Hepatocyte (in vitro differentiated cells): ENCODE results near the gene LMO2. TPM values are rescaled to one million over a fixed set of nuclear protein-coding genes. Genes with fewer than 3 reads are reported as not detected.

Experiments
- DNase-seq: peaks from one replicate; pipeline ENCODE4 v3.0.0-alpha.2; 2016; ENCODE audit warnings: low spot score
- H2AFZ ChIP-seq: fragments of 200-600 bp; sonication (generic); 2 replicates; pipeline ENCODE4 v1.6.0; 2016; ENCODE audit warnings: antibody characterized with exemption, mild to moderate bottlenecking
- H3K27ac ChIP-seq: fragments of 200-600 bp; sonication (generic); 2 replicates; pipeline ENCODE4 v1.5.1; 2016; ENCODE audit warnings: mild to moderate bottlenecking
- H3K27me3 ChIP-seq: fragments of 200-600 bp; sonication (generic); 2 replicates; pipeline ENCODE4 v1.6.1; 2016
- H3K36me3 ChIP-seq: fragments of 200-600 bp; sonication (generic); replicated peaks from 2 replicates; pipeline ENCODE4 v1.5.1; 2016; ENCODE audit warnings: low read depth; ENCODE audit not compliant: insufficient read depth
- H3K4me1 ChIP-seq: fragments of 200-600 bp; sonication (generic); 2 replicates; pipeline ENCODE4 v1.5.1; 2016; ENCODE audit warnings: mild to moderate bottlenecking, moderate library complexity; ENCODE audit not compliant: insufficient read depth
- H3K4me2 ChIP-seq: fragments of 200-600 bp; sonication (generic); 2 replicates; pipeline ENCODE4 v1.6.0; 2016
- H3K4me3 ChIP-seq: fragments of 200-600 bp; sonication (generic); 2 replicates; pipeline ENCODE4 v1.5.1; 2016; ENCODE audit warnings: mild to moderate bottlenecking
- H3K79me2 ChIP-seq: fragments of 200-600 bp; sonication (generic); 2 replicates; pipeline ENCODE4 v1.6.0; 2017; ENCODE audit warnings: mild to moderate bottlenecking
- H3K9me2 ChIP-seq: fragments of 200-600 bp; sonication (generic); replicated peaks from 2 replicates; pipeline ENCODE4 v1.6.0; 2017; ENCODE audit warnings: mild to moderate bottlenecking; ENCODE audit not compliant: insufficient read depth
- H3K9me3 ChIP-seq: fragments of 200-600 bp; sonication (generic); 2 replicates; pipeline ENCODE4 v1.5.1; 2016; ENCODE audit warnings: low read depth, mild to moderate bottlenecking
- H4K20me1 ChIP-seq: fragments of 200-600 bp; sonication (generic); 2 replicates; pipeline ENCODE4 v1.6.0; 2016; ENCODE audit warnings: mild to moderate bottlenecking; ENCODE audit not compliant: insufficient read depth, poor library complexity, severe bottlenecking
- CTCF ChIP-seq: fragments of 200-600 bp; sonication (generic); IDR thresholded peaks from 2 replicates; pipeline ENCODE4 v1.5.1; 2016; ENCODE audit warnings: antibody characterized with exemption, mild to moderate bottlenecking; ENCODE audit not compliant: poor library complexity
- EZH2 ChIP-seq: fragments of 200-600 bp; sonication (generic); IDR thresholded peaks from 2 replicates; pipeline ENCODE4 v1.6.1; 2016; ENCODE audit warnings: antibody characterized with exemption, mild to moderate bottlenecking, borderline replicate concordance
- EZH2phosphoT487 ChIP-seq: fragments of 200-600 bp; sonication (generic); IDR thresholded peaks from one replicate; pipeline ENCODE4 v1.6.1; 2018; ENCODE audit warnings: antibody characterized with exemption, mild to moderate bottlenecking, low read depth, moderate library complexity; ENCODE audit not compliant: unreplicated experiment, severe bottlenecking
- WGBS: methylation state at CpG from one replicate; pipeline ENCODE4 v1.1.6; 2016; ENCODE audit warnings: low lambda C conversion rate; ENCODE audit errors: missing lambda C conversion rate; 5-methylcytosine and 5-hydroxymethylcytosine counted together
- polyA plus RNA-seq: library from polyadenylated mRNA; unstranded; fragments of >200 nt; fragmentation: Nextera tagmentation; extraction: Ambion mirVana; gene quantifications from 2 replicates; pipeline ENCODE4 v1.2.1, GENCODE V29; 2016
- total RNA-seq: library from RNA; depleted of rRNA; stranded (reverse); fragments of >200 nt; gene quantifications from 2 replicates; pipeline ENCODE4 v1.2.3, GENCODE V29; 2014

The LMO2 gene
- total and polyA plus RNA-seq, 2 experiments from 2014 or later, result 2.5 to 5.5 TPM

GRCh38 chr11:33907421-33907820 is 15.5 kb upstream of the LMO2 start:
- Histone ChIP-seq H3K27me3 (peaks cover 11% of the 10 kb centered on the region), H2AFZ (no peak overlapping the region), H3K4me1 (no peaks in the 10 kb centered on the region), H3K27ac (no peak overlapping the region), H4K20me1 (no peaks in the 10 kb centered on the region), H3K4me2 (no peak overlapping the region), H3K9me3 (no peaks in the 10 kb centered on the region), H3K9me2 (no peaks in the 10 kb centered on the region), H3K4me3 (no peak overlapping the region), H3K36me3 (no peaks in the 10 kb centered on the region), H3K79me2 (no peaks in the 10 kb centered on the region)
- 62% methylated on average over 9 of the region's 9 CpGs for WGBS
- TF ChIP-seq EZH2 (no peak), EZH2phosphoT487 (no peak), CTCF (no peak)
- no peak for DNase-seq

GRCh38 chr11:33906484-33907186 is 14.8 kb upstream of the LMO2 start:
- Histone ChIP-seq H4K20me1 (no peaks in the 10 kb centered on the region), H3K9me3 (no peaks in the 10 kb centered on the region), H3K27ac (no peak overlapping the region), H3K4me3 (no peak overlapping the region), H3K27me3 (peaks cover 11% of the 10 kb centered on the region), H2AFZ (no peak overlapping the region), H3K4me2 (no peak overlapping the region), H3K9me2 (no peaks in the 10 kb centered on the region), H3K4me1 (no peaks in the 10 kb centered on the region), H3K36me3 (no peaks in the 10 kb centered on the region), H3K79me2 (no peaks in the 10 kb centered on the region)
- TF ChIP-seq CTCF (no peak), EZH2phosphoT487 (no peak), EZH2 (no peak)
- WGBS, result 72% methylated on average over 11 of the region's 11 CpGs
- DNase-seq, result no peak

GRCh38 chr11:33904102-33904501 is 12.2 kb upstream of the LMO2 start:
- no peaks in the 10 kb centered on the region for H4K20me1 ChIP-seq
- no peak for DNase-seq
- no peaks in the 10 kb centered on the region for H3K36me3 ChIP-seq
- H3K4me3 ChIP-seq, result no peak overlapping the region
- H3K27me3 ChIP-seq, result peaks cover 11% of the 10 kb centered on the region
- 57% methylated on average over 5 of the region's 5 CpGs for WGBS
- no peaks in the 10 kb centered on the region for H3K4me1 ChIP-seq
- H3K9me2 ChIP-seq, result no peaks in the 10 kb centered on the region
- no peak overlapping the region for H3K4me2 ChIP-seq
- H3K27ac ChIP-seq, result no peak overlapping the region
- no peaks in the 10 kb centered on the region for H3K79me2 ChIP-seq
- H3K9me3 ChIP-seq, result no peaks in the 10 kb centered on the region
- no peak overlapping the region for H2AFZ ChIP-seq
- TF ChIP-seq CTCF, result no peak
- no peak for TF ChIP-seq EZH2
- TF ChIP-seq EZH2phosphoT487, result no peak
